AG04450 (cell line): ENCODE data around the gene NDOR1. TPM values are rescaled to one million over a fixed set of nuclear protein-coding genes. Genes with fewer than 3 reads are reported as not detected.

Experiments used
- CTCF ChIA-PET: fragments of 300-600, 350-600 bp; formaldehyde crosslinking; extraction: SDS; loops from one replicate; lab custom pipeline; 2022; ENCODE audit warnings: antibody characterized with exemption, inconsistent platforms; lab: Charles Lee
- POLR2A ChIA-PET: fragments of 350-600 bp; formaldehyde crosslinking; extraction: SDS; loops from one replicate; lab custom pipeline; 2021; ENCODE audit warnings: antibody characterized with exemption, inconsistent platforms; lab: Yijun Ruan, JAX
- DNase-seq: peaks from one replicate; pipeline ENCODE4 v3.0.0-alpha.2; 2011; ENCODE audit warnings: low read depth, low spot score
- H3K27ac ChIP-seq: one replicate; pipeline ENCODE4 v1.5.1; 2012; ENCODE audit warnings: low read depth, low read length, control low read depth
- H3K27me3 ChIP-seq: one replicate; pipeline ENCODE4 v1.6.0; 2012; ENCODE audit warnings: low read length; ENCODE audit not compliant: control insufficient read depth, insufficient read depth
- H3K4me3 ChIP-seq: 2 replicates; pipeline ENCODE4 v1.5.1; 2011; ENCODE audit warnings: mild to moderate bottlenecking, low read depth, low read length, control low read depth
- H3K9me3 ChIP-seq: 2 replicates; pipeline ENCODE4 v1.5.1; 2012; ENCODE audit warnings: low read length; ENCODE audit not compliant: control insufficient read depth, insufficient read depth
- CTCF ChIP-seq: IDR thresholded peaks from 2 replicates; pipeline ENCODE4 v1.5.1; 2011; ENCODE audit warnings: low read depth, low read length, control low read depth, inconsistent platforms
- polyA plus RNA-seq: library from polyadenylated mRNA; depleted of rRNA; stranded (reverse); fragments of >200 nt; gene quantifications from 2 replicates; pipeline ENCODE4 v1.2.3, GENCODE V29; 2011

The NDOR1 gene
- polyA plus RNA-seq, 1 experiment = 2.8 TPM

GRCh38 chr9:137191691-137192447 is 13.6 kb upstream of the NDOR1 start:
- Histone ChIP-seq H3K9me3 (no peaks in the 10 kb centered on the region; the same call in 1 of the 2 replicates), H3K27ac (no peak overlapping the region), H3K27me3 (no peaks in the 10 kb centered on the region), H3K4me3 (no peak overlapping the region)
- no peak for DNase-seq
- ChIA-PET CTCF (interaction anchor here (1.3 kb wide), 1 partner anchor 45 kb away, joined by 4 read pairs; no protein-coding TSS in a partner anchor), POLR2A (no interaction called here)
- no peak for TF ChIP-seq CTCF

- no peaks in the 10 kb centered on the region for H3K27me3 ChIP-seq
- ChIA-PET CTCF (interaction anchor here (0.6 to 1.3 kb wide), 2 partner anchors 44 to 68 kb away, joined by 3 to 4 read pairs; no protein-coding TSS in a partner anchor), POLR2A (interaction anchor here (0.6 to 1.1 kb wide), 2 partner anchors 48 to 402 kb away, joined by 3 read pairs; partner anchors contain the start of gene TUBB4B)
- no peak overlapping the region for H3K4me3 ChIP-seq
- H3K27ac ChIP-seq = no peak overlapping the region
- no peaks in the 10 kb centered on the region; the same call in 1 of the 2 replicates for H3K9me3 ChIP-seq
- no peak for TF ChIP-seq CTCF
- DNase-seq = no peak
Measured at GRCh38 chr9:137192448-137192780, 13.1 kb upstream of the NDOR1 start.

GRCh38 chr9:137192859-137193258 is 12.6 kb upstream of the NDOR1 start:
- ChIA-PET POLR2A (interaction anchor here (0.6 to 1.1 kb wide), 2 partner anchors 48 to 402 kb away, joined by 3 read pairs; partner anchors contain the start of gene TUBB4B), CTCF (interaction anchor here (0.6 to 1.3 kb wide), 2 partner anchors 44 to 69 kb away, joined by 3 to 4 read pairs; no protein-coding TSS in a partner anchor)

GRCh38 chr9:137193771-137194170 is 11.7 kb upstream of the NDOR1 start:
- POLR2A ChIA-PET = no interaction called here
- H3K4me3 ChIP-seq = no peak overlapping the region
- no peaks in the 10 kb centered on the region; the same call in 1 of the 2 replicates for H3K9me3 ChIP-seq
- TF ChIP-seq CTCF = no peak
- no peak for DNase-seq
- no peak overlapping the region for H3K27ac ChIP-seq
- CTCF ChIA-PET = interaction anchor here (1.5 kb wide), 1 partner anchor 43 kb away, joined by 4 read pairs; no protein-coding TSS in a partner anchor
- no peaks in the 10 kb centered on the region for H3K27me3 ChIP-seq

More at GRCh38 chr9:137192859-137193258, 12.6 kb upstream of the NDOR1 start:
- H3K27me3 ChIP-seq = no peaks in the 10 kb centered on the region
- no peak overlapping the region for H3K4me3 ChIP-seq
- no peak for TF ChIP-seq CTCF
- H3K9me3 ChIP-seq = no peaks in the 10 kb centered on the region; the same call in 1 of the 2 replicates
- DNase-seq = no peak
- H3K27ac ChIP-seq = no peak overlapping the region

GRCh38 chr9:137194388-137194787 is 11.1 kb upstream of the NDOR1 start:
- CTCF ChIA-PET = interaction anchor here (1.5 kb wide), 1 partner anchor 42 kb away, joined by 4 read pairs; no protein-coding TSS in a partner anchor

More at GRCh38 chr9:137194388-137194787, 11.1 kb upstream of the NDOR1 start:
- no peak for TF ChIP-seq CTCF
- H3K27ac ChIP-seq = no peak overlapping the region
- no peaks in the 10 kb centered on the region; the same call in 1 of the 2 replicates for H3K9me3 ChIP-seq
- DNase-seq = no peak
- no peaks in the 10 kb centered on the region for H3K27me3 ChIP-seq
- POLR2A ChIA-PET = interaction anchor here (1.0 kb wide), 1 partner anchor 46 kb away, joined by 4 read pairs; the partner anchor contains the start of gene TUBB4B
- no peak overlapping the region for H3K4me3 ChIP-seq
